NB4 (cell line): ENCODE results near the gene UBXN1.

Experiments
- POLR2A ChIP-seq: IDR thresholded peaks from 2 replicates; pipeline ENCODE4 v1.6.1; 2011; ENCODE audit warnings: mild to moderate bottlenecking; ENCODE audit not compliant: insufficient read length; ENCODE audit errors: extremely low read depth
- TF ChIP-seq, protein P1 (sequence below): IDR thresholded peaks from one replicate; pipeline ENCODE4 v1.5.1; 2012; ENCODE audit warnings: low read depth, low read length
- TF ChIP-seq, protein P2 (sequence below): IDR thresholded peaks from 2 replicates; pipeline ENCODE4 v1.6.1; 2011; ENCODE audit warnings: low read depth, low read length

DNA sequence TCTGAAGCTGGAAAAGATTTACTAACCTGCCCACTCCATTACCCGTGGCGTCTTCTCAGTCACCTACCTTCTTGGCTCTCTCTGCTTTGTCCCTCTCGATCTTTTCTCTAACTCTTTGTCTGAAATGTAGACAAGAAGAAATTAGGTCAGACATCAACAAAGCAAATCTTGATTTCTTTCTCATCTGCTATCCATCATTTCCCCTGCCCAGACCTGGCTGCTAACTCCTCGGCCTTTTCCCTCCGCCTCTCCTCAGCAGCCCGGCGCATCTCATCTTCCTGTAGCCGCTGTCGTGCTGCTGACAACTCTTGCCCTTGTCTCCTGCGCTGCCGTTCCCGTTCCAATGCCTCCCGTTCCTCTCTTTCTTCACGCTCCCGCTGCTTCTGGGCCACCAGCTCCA, 1.2 kb downstream of the UBXN1 start:
- TF ChIP-seq, protein P1, sequence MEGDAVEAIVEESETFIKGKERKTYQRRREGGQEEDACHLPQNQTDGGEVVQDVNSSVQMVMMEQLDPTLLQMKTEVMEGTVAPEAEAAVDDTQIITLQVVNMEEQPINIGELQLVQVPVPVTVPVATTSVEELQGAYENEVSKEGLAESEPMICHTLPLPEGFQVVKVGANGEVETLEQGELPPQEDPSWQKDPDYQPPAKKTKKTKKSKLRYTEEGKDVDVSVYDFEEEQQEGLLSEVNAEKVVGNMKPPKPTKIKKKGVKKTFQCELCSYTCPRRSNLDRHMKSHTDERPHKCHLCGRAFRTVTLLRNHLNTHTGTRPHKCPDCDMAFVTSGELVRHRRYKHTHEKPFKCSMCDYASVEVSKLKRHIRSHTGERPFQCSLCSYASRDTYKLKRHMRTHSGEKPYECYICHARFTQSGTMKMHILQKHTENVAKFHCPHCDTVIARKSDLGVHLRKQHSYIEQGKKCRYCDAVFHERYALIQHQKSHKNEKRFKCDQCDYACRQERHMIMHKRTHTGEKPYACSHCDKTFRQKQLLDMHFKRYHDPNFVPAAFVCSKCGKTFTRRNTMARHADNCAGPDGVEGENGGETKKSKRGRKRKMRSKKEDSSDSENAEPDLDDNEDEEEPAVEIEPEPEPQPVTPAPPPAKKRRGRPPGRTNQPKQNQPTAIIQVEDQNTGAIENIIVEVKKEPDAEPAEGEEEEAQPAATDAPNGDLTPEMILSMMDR, result no peak
- no peak for TF ChIP-seq POLR2A
- TF ChIP-seq, protein P2, sequence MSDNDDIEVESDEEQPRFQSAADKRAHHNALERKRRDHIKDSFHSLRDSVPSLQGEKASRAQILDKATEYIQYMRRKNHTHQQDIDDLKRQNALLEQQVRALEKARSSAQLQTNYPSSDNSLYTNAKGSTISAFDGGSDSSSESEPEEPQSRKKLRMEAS, result no peak
